Measurements from ENCODE around the gene BLOC1S3.

BLOC1S3 gene

GRCh38 chr19:45178262-45179071 is at the start of gene BLOC1S3:
TSS of gene BLOC1S3 (plus strand) at chr19:45178784. CDS start at chr19:45179297, 513 bp downstream.
- peak; percentile 100 for DNase-seq

GRCh38 chr19:45128806-45129205 is 49.8 kb upstream of the BLOC1S3 start:
- no peak for DNase-seq

- DNase-seq: no peak
These were observed 48.3 kb upstream of the BLOC1S3 start for GRCh38 chr19:45130236-45130635.

- DNase-seq: peak; percentile 97
These were observed 47.5 kb upstream of the BLOC1S3 start for GRCh38 chr19:45130888-45131615.

GRCh38 chr19:45133661-45134060 is 44.9 kb upstream of the BLOC1S3 start:
- DNase-seq: no peak

- DNase-seq: no peak
These were observed 43.3 kb upstream of the BLOC1S3 start for GRCh38 chr19:45135176-45135885.

- DNase-seq: no peak
These were observed 41.9 kb upstream of the BLOC1S3 start for GRCh38 chr19:45136507-45137178.

- no peak for DNase-seq
These were observed 41.3 kb upstream of the BLOC1S3 start for GRCh38 chr19:45137179-45137761.

GRCh38 chr19:45138303-45138751 is 40.3 kb upstream of the BLOC1S3 start:
- no peak for DNase-seq

- no peak for DNase-seq
These were observed 39.1 kb upstream of the BLOC1S3 start for GRCh38 chr19:45139286-45140143.

- DNase-seq: no peak
These were observed 38.5 kb upstream of the BLOC1S3 start for GRCh38 chr19:45140144-45140503.

- no peak for DNase-seq
These were observed 38.1 kb upstream of the BLOC1S3 start for GRCh38 chr19:45140533-45140932.

GRCh38 chr19:45141203-45141900 is 37.2 kb upstream of the BLOC1S3 start:
- DNase-seq: no peak

GRCh38 chr19:45142016-45142725 is 36.4 kb upstream of the BLOC1S3 start:
- no peak for DNase-seq

- DNase-seq: no peak
These were observed 35.9 kb upstream of the BLOC1S3 start for GRCh38 chr19:45142726-45143110.

- DNase-seq: no peak
These were observed 33.9 kb upstream of the BLOC1S3 start for GRCh38 chr19:45144431-45145269.

- DNase-seq: no peak
These were observed 33.1 kb upstream of the BLOC1S3 start for GRCh38 chr19:45145270-45146189.

GRCh38 chr19:45146251-45146650 is 32.3 kb upstream of the BLOC1S3 start:
- no peak for DNase-seq

All from NCI-H345 (cell line).